Neural progenitor cell (in vitro differentiated cells): ENCODE measurements around the gene RHBG.

Experiments used
- CTCF ChIP-seq: fragments of 200-600 bp; sonication (generic); IDR thresholded peaks from 2 replicates; pipeline ENCODE4 v1.5.1; 2017; ENCODE audit warnings: antibody characterized with exemption, mild to moderate bottlenecking
- EZH2 ChIP-seq: fragments of 200-600 bp; sonication (generic); IDR thresholded peaks from 2 replicates; pipeline ENCODE4 v1.6.1; 2017; ENCODE audit warnings: antibody characterized with exemption, mild to moderate bottlenecking, moderate library complexity
- EZH2phosphoT487 ChIP-seq: fragments of 200-600 bp; sonication (generic); IDR thresholded peaks from 2 replicates; pipeline ENCODE4 v1.6.1; 2017; ENCODE audit warnings: antibody characterized with exemption

GRCh38 chr1:156391366-156391677 lies 22.3 kb downstream of the RHBG start:
- TF ChIP-seq CTCF (no peak), EZH2 (no peak), EZH2phosphoT487 (no peak)
